ENCODE results near the gene CHMP1B.
"Not testable (repeated sequence)": the region's sequence is repeated elsewhere in the genome, so short reads cannot be mapped to it uniquely, and the experiment has no call there.

CHMP1B gene

GRCh38 chr18:11888726-11889125 lies 37.5 kb downstream of the CHMP1B start:
- H3K27ac ChIP-seq = no peak overlapping the region
- ChIA-PET POLR2A (ENCODE audit: low non-redundant PET) (no interaction called here), CTCF (no interaction called here)
- no peak for TF ChIP-seq CTCF (conservative IDR thresholded peaks at IDR 0.05; ENCODE audit: low read depth)
- no peak for DNase-seq (ENCODE audit: low spot score)

GRCh38 chr18:11889284-11889683 lies 38.1 kb downstream of the CHMP1B start:
- DNase-seq (ENCODE audit: low spot score) = no peak
- CTCF ChIA-PET = interaction anchor here (0.6 to 1.1 kb wide), 2 partner anchors 9 to 149 kb away, joined by 3 read pairs; no protein-coding TSS in a partner anchor
- no peak overlapping the region for H3K27ac ChIP-seq
- no peak for TF ChIP-seq CTCF (conservative IDR thresholded peaks at IDR 0.05; ENCODE audit: low read depth)
- POLR2A ChIA-PET (ENCODE audit: low non-redundant PET) = no interaction called here

GRCh38 chr18:11891737-11892136 lies 40.5 kb downstream of the CHMP1B start:
- POLR2A ChIA-PET (ENCODE audit: low non-redundant PET) = no interaction called here
- TF ChIP-seq CTCF (conservative IDR thresholded peaks at IDR 0.05; ENCODE audit: low read depth) = no peak
- no peak for DNase-seq (ENCODE audit: low spot score)
- CTCF ChIA-PET = no interaction called here
- no peak overlapping the region for H3K27ac ChIP-seq

DNA sequence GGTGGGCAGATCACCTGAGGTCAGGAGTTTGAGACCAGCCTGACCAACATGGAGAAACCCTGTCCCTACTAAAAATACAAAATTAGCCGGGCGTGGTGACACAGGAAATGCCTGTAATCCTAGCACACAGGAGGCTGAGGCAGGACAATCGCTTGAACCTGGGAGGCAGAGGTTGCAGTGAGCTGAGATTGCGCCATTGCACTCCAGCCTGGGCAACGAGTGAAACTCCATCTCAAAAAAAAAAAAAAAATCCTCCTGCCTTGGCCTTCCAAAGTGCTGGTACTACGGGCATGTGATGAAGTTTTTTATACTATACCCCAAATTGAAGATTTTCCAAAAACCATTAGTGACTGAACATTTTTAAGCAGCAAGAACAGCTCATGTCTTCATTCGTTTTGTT lies 41.2 kb downstream of the CHMP1B start:
- POLR2A ChIA-PET (ENCODE audit: low non-redundant PET) = interaction anchor here (0.7 kb wide), 2 partner anchors 54 to 131 kb away, joined by 3 to 4 read pairs; no protein-coding TSS in a partner anchor
- H3K27ac ChIP-seq; DNase-seq (ENCODE audit: low spot score); CTCF ChIA-PET: not testable (repeated sequence)

- no peak overlapping the region for H3K27ac ChIP-seq
- DNase-seq (ENCODE audit: low spot score) = no peak
- TF ChIP-seq CTCF (conservative IDR thresholded peaks at IDR 0.05; ENCODE audit: low read depth) = no peak
- POLR2A ChIA-PET (ENCODE audit: low non-redundant PET) = no interaction called here
- CTCF ChIA-PET = interaction anchor here (0.5 kb wide), 1 partner anchor 80 kb away, joined by 4 read pairs; no protein-coding TSS in a partner anchor
Measured at GRCh38 chr18:11897781-11898180, 46.6 kb downstream of the CHMP1B start.

GRCh38 chr18:11899063-11899462 lies 47.9 kb downstream of the CHMP1B start:
- no peak for DNase-seq (ENCODE audit: low spot score)
- CTCF ChIA-PET = no interaction called here
- POLR2A ChIA-PET (ENCODE audit: low non-redundant PET) = no interaction called here
- TF ChIP-seq CTCF (conservative IDR thresholded peaks at IDR 0.05; ENCODE audit: low read depth) = no peak
- no peak overlapping the region for H3K27ac ChIP-seq

GRCh38 chr18:11901826-11902438 lies 50.7 kb downstream of the CHMP1B start:
- CTCF ChIA-PET = no interaction called here
- no peak for DNase-seq (ENCODE audit: low spot score)
- POLR2A ChIA-PET (ENCODE audit: low non-redundant PET) = no interaction called here
- no peak overlapping the region for H3K27ac ChIP-seq
- no peak for TF ChIP-seq CTCF (conservative IDR thresholded peaks at IDR 0.05; ENCODE audit: low read depth)
